ENCODE data around the gene XXYLT1. TPM values are rescaled to one million over a fixed set of nuclear protein-coding genes. Genes with fewer than 3 reads are reported as not detected.

Gene XXYLT1
- total and polyA plus RNA-seq, 10 of the 15 experiments (the other 5 are each of a cell fraction or from before 2014, with no cell fraction given), result 1.2 to 14.2 (median 9.3) TPM

DNA sequence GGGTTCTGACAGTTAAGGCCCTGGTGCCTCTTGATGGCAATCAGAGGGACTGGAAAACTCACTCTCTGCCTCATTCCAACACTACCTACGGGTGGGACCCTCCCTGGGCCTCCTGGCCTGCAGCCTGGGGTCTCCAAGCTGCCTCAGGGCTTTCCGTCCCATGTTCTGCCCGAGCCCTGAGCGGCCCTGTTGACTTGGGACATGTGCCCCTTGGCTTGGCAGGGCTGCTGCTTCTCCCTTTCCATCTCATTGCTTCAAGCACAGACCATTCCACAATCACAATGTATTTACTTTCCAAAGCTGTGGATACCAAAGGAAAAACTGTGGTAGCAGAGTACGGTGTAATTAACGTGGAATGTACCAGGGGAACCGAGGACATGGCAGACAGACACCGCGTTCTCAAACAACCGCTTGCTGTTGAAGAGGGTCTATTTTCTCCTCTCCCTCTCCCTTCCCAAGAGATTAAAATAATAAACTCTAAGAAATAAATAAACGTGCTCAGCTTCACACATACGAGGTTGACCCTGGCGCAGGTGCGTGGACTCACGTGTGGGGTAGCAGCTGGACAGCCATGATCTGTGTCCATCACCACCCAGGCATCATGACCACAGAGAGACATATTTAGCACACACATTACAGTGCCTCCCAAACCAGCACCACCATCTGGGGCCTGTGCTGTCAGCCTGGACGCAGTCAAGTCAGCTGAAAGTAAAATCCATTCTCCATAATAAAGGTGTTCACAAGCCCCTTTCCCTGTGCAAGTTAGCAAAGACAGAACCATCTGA, 172.0 kb downstream of the XXYLT1 start:
- TF ChIP-seq BCL3 (IDR thresholded peaks at IDR 0.05; ENCODE audit: borderline replicate concordance, insufficient read depth, low read depth, low read length, poor library complexity, severe bottlenecking) (no peak), SUZ12 (IDR thresholded peaks at IDR 0.05; ENCODE audit: unreplicated experiment) (no peak), IKZF1 (conservative IDR thresholded peaks at IDR 0.05) (no peak)
- TF ChIP-seq, protein P1, sequence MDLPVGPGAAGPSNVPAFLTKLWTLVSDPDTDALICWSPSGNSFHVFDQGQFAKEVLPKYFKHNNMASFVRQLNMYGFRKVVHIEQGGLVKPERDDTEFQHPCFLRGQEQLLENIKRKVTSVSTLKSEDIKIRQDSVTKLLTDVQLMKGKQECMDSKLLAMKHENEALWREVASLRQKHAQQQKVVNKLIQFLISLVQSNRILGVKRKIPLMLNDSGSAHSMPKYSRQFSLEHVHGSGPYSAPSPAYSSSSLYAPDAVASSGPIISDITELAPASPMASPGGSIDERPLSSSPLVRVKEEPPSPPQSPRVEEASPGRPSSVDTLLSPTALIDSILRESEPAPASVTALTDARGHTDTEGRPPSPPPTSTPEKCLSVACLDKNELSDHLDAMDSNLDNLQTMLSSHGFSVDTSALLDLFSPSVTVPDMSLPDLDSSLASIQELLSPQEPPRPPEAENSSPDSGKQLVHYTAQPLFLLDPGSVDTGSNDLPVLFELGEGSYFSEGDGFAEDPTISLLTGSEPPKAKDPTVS (IDR thresholded peaks at IDR 0.05; ENCODE audit: low read depth, low read length), result no peak
- no peaks in the 10 kb centered on the region for H3K27me3 ChIP-seq (replicated peaks in 1 of 2; ENCODE audit: control insufficient read depth in 2 of 2, insufficient read depth in 2 of 2, low read length in 1 of 2)
- H3K9ac ChIP-seq (ENCODE audit: control insufficient read depth, insufficient read depth, low read length), result no peak overlapping the region
- 97% methylated on average over 16 of the region's 16 CpGs for WGBS (ENCODE audit: insufficient coverage, insufficient replicate concordance, low lambda C conversion rate, missing lambda C conversion rate)
- intact Hi-C loops (cut with micrococcal nuclease; ENCODE audit: unreplicated experiment), result no loop called here
- H2AFZ ChIP-seq (ENCODE audit: control insufficient read depth, low read depth, low read length), result no peak overlapping the region
- no peak for DNase-seq (ENCODE audit: low read depth, low spot score)
- H3K27ac ChIP-seq (ENCODE audit: control insufficient read depth, insufficient read depth), result no peak overlapping the region
- H4K20me1 ChIP-seq (ENCODE audit: control insufficient read depth, insufficient read depth), result no peaks in the 10 kb centered on the region
- no peaks in the 10 kb centered on the region; the same call in 1 of the 2 replicates for H3K79me2 ChIP-seq (ENCODE audit: control insufficient read depth, insufficient read depth, low read length)
- no peak for FAIRE-seq
- RAD21 ChIA-PET (ENCODE audit: unreplicated experiment), result no interaction called here
- H3K36me3 ChIP-seq (ENCODE audit: control insufficient read depth in 2 of 2, insufficient read depth in 2 of 2, low read length in 1 of 2), result no peaks in the 10 kb centered on the region
- CTCF ChIA-PET, result no interaction called here
- ATAC-seq, result no peak
- H3K9me3 ChIP-seq (replicated peaks; ENCODE audit: control insufficient read depth, insufficient read depth, low read length), result no peaks in the 10 kb centered on the region
- in situ Hi-C loops (cut with MboI), result loop anchor here (5.0 kb wide), 1 partner anchor 422 kb away; no protein-coding TSS in a partner anchor
- no peak overlapping the region for H3K4me3 ChIP-seq
- peaks cover 47% of the 10 kb centered on the region for H3K4me1 ChIP-seq (ENCODE audit: control insufficient read depth, insufficient read depth, low read length)
- H3K4me2 ChIP-seq (ENCODE audit: control insufficient read depth, insufficient read depth), result no peak overlapping the region
- no TSS peak for BruUV-seq (replicated peaks)
- POLR2A ChIA-PET, result interaction anchor here (0.5 kb wide), 1 partner anchor 343 kb away, joined by 5 read pairs; no protein-coding TSS in a partner anchor
- SMC1A ChIA-PET (ENCODE audit: uncharacterized antibody, unreplicated experiment), result no interaction called here
